PFSK-1 (cell line): ENCODE measurements around the gene IGFBPL1.

Experiments
- FOXP2 ChIP-seq: optimal IDR thresholded peaks from 2 replicates; pipeline ENCODE3; 2011; ENCODE audit warnings: borderline replicate concordance, control low read depth, inconsistent platforms; ENCODE audit not compliant: insufficient read depth; ENCODE audit errors: extremely low read length, extremely low read depth
- POLR2AphosphoS5 ChIP-seq: IDR thresholded peaks from 2 replicates; pipeline ENCODE4 v1.6.1; 2012; ENCODE audit warnings: low read depth, mild to moderate bottlenecking, control low read depth, low read length, moderate library complexity
- TF ChIP-seq, protein P1 (sequence below), 2 experiments: IDR thresholded peaks; 2 replicates each; pipeline versions ENCODE4 v1.6.1 to v1.8.0; 2011 to 2012; ENCODE audit warnings: low read depth in 2 of 2, low read length in 2 of 2, control low read depth in 1 of 2, inconsistent platforms in 1 of 2, mild to moderate bottlenecking in 1 of 2, moderate library complexity in 1 of 2; ENCODE audit not compliant: insufficient read depth in 1 of 2

DNA sequence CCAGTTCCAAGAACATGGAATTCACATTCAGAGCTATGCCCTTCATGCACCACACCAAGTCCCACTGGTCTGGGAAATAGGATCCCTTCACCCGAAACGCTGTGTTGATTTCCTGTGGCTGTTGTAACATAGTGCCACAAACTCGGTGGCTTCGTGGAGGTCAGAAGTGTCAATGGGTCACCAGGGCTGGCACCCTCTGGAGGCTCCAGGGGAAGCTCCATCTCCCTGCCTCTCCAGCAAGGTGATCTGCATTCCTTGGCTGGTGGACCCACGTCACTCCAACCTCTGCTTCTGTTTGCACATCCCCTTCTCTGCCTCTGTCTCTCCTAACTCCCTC is 60.7 kb downstream of the IGFBPL1 start:
- TF ChIP-seq FOXP2 (no peak), POLR2AphosphoS5 (no peak)
- TF ChIP-seq, protein P1, sequence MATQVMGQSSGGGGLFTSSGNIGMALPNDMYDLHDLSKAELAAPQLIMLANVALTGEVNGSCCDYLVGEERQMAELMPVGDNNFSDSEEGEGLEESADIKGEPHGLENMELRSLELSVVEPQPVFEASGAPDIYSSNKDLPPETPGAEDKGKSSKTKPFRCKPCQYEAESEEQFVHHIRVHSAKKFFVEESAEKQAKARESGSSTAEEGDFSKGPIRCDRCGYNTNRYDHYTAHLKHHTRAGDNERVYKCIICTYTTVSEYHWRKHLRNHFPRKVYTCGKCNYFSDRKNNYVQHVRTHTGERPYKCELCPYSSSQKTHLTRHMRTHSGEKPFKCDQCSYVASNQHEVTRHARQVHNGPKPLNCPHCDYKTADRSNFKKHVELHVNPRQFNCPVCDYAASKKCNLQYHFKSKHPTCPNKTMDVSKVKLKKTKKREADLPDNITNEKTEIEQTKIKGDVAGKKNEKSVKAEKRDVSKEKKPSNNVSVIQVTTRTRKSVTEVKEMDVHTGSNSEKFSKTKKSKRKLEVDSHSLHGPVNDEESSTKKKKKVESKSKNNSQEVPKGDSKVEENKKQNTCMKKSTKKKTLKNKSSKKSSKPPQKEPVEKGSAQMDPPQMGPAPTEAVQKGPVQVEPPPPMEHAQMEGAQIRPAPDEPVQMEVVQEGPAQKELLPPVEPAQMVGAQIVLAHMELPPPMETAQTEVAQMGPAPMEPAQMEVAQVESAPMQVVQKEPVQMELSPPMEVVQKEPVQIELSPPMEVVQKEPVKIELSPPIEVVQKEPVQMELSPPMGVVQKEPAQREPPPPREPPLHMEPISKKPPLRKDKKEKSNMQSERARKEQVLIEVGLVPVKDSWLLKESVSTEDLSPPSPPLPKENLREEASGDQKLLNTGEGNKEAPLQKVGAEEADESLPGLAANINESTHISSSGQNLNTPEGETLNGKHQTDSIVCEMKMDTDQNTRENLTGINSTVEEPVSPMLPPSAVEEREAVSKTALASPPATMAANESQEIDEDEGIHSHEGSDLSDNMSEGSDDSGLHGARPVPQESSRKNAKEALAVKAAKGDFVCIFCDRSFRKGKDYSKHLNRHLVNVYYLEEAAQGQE (IDR thresholded peaks at IDR 0.05; ENCODE audit: insufficient read depth in 1 of 2, low read depth in 2 of 2, low read length in 2 of 2): no peak
